HG03196 (cell line): Measurements from ENCODE around the gene LIPC.

Experiments used
- ATAC-seq: cut with Tn5 transposase; IDR thresholded peaks from one replicate; pipeline ENCODE4 v1.9.1; 2021; ENCODE audit not compliant: unreplicated experiment

LIPC gene

DNA sequence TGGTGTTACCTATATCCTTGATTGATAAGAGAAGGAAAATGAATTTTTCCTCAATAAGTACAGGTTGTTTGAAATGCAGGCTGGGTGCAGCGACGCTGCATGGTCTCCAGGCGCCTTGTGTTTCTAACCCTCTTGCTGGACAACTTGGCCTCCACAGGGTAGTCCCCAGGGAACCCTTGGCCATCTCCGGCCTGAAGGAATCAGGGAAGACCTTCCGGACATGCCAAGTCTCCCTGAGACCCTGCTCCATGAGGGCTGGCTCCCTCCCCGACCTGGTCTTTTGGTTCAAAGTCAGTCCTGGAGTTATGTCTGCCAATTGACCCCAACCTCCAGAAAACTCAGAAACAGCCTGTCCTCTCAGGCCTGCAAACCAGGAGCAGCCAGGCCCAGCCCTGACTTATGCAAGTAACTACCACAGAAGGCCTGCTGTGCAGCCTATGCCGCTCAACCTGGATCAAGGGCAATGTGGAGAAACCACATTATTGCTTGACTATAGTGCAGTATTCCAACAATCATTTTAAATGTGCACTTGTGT lies 98.3 kb downstream of the LIPC start:
- no peak for ATAC-seq

DNA sequence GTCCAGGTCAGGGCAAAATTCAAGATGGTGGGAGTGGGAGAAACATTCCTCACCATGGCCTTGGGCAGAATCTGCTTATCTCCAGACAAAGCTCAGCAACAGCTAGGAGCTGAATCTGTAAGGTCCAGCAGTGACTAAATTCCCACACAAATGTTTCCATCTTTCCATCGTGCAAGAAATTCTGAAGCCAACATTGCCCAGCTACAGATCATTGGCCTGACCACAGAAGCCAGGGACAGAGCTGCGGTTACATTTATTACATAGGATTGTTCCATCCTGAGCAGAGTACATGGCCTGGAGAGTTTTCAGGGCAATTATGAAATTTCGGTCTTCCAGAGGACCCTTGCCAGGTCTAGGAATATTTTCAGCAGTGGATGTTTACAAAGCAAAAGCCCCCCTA lies 100.3 kb downstream of the LIPC start:
- ATAC-seq, result no peak

DNA sequence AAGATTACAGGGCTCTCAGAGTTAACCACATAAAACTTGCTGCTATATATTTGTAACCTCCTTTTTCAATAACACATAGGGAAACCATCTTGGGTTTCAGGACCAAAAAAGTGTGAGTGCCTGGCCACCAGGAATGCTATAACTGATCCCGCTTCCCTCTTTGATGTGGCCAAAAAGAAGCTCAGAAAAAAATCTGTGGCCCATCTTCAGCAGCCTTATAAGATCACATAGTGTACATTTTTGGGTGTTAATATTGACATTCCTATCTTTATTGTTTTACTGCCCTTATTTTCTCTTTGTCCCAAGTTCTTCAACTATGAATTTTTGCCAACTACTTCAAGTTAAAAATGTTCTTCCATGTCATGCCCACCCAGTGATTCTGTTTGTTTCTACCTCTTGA lies 102.8 kb downstream of the LIPC start:
- ATAC-seq, result no peak

DNA sequence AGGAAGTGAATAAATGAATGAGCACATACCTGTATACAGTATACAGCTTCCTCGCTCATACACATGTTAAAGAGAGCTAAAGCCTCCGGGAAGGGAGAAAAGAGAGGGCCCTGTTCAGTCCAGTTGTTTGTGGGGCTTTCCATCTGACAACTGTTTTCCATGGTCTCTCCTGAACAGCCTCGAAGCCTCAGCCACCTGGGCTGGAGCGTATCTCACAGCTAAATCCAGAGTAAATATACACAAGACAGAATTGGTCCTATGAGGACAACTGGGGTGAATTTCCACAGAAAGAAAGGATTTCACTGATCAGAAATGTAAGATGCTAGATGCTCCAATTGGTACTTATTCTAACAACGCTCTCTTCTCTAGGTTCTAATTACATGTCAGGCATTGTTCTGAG lies 103.5 kb downstream of the LIPC start:
- no peak for ATAC-seq

DNA sequence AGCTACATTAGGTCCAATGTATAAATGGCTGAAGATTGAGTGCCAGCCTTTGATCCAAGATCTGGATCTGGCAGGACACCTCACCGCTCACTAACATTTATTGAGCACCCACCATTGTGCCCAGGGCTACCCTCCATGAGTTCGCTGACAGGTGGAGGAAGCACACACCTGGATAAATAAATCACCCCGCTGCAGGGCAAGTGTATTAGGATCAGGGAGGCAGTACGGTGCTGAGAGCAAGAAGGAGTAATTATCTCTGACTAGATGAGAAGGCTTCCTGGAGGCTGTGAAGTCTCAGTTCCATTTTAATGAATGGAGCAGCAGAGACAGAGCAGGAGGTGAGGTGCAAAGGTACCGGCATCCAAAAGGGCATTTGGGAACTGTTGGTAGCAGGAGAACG lies 104.1 kb downstream of the LIPC start:
- ATAC-seq, result no peak

DNA sequence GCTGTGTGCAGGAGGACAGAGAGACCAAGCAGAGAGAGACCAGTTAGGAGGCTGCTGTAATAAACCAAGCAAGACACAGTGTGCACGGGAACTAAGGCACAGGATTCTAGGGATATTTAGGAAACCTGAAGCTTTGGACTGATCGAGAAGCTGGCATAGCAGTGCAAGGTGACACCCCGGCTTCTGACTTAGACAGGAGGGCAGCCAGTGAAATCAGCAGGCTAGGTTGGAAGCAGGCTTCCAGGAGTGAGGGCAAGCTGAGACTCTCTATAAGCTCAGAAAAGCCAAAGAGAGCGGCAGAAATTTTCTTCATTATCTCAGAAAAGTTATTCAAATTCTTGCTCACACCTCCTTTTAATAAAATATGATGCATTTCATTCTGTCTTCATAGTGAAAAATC lies 104.6 kb downstream of the LIPC start:
- ATAC-seq, result no peak

DNA sequence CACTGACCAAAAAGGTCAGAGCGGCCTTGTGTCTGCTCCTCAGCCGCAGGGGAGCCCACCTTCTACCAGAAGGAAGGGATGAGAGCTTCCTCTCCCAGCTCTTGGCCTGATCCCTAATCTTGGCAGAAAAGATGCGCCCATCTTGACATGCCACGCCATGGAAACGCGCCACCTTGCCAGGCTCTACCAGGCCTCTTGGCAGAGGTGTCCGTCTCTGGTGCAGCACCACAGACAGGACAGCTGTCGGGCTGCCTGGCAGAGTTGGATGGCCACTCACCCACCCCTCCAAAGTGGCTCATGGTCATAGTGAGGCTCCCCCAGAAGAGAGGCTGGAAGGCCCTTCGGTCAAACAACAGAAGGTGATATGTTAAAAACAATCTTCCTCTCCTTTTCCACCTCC lies 105.2 kb downstream of the LIPC start:
- ATAC-seq, result no peak

DNA sequence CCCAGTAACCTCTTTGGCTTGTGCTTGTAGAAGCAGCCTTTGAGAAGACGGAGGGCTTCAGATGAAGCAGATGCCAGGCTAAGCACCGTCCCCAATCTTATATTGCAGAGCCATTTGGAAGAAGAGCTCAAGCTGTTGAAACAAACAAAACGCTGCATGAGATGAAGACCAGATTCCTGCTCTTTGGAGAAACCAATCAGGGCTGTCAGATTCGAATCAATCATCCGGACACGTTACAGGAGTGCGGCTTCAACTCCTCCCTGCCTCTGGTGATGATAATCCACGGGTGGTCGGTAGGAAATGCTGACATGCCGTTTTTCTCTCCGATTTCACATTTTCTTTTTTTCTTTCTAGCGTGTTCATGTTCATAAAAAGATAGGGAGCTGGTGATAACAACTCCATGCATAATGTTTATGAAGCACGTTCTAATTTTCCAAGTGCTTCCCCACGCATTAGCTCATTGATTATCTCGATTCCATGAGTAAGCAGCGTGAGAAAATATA lies 106.5 kb downstream of the LIPC start:
- no peak for ATAC-seq

DNA sequence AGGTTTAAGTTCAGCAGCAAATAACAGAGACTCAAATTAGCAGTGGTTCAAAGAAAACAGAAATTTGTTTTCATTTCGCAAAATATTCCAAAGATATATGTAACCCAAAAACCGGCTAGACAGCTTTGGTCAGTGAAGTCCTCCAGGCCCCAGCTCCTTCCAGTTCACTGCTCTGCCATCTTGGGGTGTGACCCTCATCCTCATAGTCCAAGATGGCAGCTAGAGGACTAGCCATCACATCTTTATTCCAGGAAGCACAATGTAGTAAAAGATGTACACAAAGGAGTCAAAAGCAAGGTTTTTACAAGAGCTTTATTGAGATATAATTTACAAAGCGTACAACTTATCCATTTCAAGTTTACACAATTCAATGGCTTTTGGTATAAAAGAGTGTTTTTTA lies 107.1 kb downstream of the LIPC start:
- ATAC-seq, result no peak

DNA sequence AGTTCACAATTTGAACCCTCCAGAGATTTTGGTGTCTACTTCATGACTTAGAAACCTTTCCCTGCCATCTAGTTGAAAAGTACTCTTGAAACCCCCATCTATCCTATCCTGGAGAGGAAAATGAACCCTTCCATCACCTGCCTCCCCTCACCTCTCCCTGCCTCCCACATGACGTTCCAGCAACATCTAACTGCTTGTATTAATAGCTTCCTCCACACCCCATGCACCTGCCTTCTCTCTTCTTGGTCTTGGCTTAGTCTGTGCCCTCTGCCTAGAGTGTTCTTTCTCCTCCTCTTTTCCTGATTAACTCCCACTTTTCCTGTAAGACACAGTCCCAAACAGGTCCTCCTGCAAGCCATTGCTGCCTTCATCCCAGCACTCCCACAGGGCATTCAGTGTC lies 107.8 kb downstream of the LIPC start:
- no peak for ATAC-seq

DNA sequence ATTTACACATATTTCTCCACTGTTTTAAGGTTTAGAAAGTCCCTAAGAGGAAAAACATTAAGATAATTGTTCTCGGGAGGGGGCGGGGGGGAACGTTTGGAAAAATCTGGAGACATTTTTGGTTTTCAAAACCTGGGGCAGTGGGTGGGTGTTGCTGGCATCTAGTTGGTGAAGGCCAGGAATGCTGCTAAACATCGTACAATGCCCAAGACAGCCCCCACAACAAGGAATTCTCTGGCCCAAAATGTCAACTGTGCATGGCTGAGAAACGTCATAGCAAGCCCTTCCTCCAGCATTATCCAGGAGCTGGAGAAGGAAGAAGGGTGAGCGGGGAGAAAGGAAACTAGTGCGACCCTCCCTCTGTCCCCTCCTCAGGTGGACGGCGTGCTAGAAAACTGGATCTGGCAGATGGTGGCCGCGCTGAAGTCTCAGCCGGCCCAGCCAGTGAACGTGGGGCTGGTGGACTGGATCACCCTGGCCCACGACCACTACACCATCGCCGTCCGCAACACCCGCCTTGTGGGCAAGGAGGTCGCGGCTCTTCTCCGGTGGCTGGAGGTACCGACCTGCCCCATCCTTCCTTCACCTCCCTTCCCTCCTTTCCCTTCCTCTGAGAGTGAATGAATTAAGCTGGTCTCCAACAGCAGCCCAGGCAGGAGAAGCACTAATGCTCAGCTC lies 109.8 kb downstream of the LIPC start:
- no peak for ATAC-seq

DNA sequence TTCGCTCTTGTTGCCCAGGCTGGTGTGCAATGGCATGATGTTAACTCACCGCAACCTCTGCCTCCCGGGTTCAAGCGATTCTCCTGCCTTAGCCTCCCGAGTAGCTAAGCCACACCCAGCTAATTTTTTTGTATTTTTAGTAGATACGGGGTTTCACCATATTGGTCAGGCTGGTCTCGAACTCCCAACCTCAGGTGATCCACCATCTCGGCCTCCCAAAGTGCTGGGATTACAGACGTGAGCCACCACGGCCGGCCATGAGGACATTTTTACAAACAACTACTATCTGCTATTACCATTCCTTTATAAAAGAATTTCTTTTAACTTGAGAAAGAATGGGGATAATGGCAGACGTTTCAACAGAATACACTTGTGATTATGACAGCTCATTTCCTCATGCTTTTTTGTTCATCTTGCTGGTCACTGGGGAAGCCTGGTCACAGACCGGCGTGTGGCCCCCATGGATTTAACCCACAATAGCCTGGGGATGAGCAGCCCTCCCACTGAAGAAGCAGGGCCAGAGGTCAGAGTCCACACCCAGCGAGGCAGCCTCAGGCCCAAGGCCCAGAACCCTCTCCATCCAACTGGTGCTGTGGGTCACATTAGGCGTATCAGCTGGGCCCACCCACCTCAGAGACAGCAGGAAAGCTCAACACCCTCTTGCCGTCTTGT lies 112.0 kb downstream of the LIPC start:
- ATAC-seq, result no peak

DNA sequence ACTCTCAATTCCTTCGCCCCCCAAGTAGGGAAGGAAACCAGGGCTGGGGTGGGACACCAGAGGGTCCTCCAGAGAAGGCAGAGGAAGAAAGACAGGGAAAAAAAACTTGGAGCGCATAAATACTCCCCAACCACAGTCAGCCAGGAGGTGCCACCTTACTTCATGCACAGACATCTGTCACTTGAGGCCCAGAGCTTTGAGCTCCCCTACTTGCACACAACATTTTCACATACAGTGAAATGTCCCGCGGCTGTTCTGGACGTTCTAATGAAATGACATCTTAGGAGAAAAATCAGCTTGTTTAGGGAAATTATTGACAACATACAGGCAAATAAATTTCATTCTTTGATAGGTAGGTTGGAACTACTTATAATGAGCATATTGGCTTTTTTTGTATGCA lies 113.0 kb downstream of the LIPC start:
- no peak for ATAC-seq

DNA sequence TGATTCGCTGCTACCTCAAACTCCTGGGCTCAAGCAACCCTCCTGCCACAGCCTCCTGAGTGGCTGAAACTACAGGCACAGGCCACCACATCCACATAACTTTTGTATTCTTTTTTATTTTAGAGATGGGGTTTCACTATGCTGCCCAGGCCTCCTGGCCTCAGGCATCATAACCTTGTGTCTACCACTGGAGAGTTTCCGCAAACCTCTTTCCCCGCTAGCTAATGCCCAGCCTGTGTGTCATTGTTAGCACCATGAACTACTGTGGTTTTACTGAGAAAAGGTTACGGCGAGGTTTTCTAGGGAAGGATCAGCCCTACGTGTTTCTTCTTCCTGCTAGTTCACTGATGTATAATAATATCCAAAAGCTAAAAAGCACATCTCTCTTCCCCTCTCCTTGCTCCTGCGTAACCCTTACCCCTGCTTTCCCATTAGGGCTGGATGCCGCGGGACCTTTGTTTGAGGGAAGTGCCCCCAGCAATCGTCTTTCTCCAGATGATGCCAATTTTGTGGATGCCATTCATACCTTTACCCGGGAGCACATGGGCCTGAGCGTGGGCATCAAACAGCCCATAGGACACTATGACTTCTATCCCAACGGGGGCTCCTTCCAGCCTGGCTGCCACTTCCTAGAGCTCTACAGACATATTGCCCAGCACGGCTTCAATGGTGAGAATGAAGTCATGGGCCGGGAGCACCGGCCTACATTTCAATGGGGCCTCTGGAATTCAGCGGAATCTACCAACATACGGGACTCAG lies 113.7 kb downstream of the LIPC start:
- no peak for ATAC-seq

DNA sequence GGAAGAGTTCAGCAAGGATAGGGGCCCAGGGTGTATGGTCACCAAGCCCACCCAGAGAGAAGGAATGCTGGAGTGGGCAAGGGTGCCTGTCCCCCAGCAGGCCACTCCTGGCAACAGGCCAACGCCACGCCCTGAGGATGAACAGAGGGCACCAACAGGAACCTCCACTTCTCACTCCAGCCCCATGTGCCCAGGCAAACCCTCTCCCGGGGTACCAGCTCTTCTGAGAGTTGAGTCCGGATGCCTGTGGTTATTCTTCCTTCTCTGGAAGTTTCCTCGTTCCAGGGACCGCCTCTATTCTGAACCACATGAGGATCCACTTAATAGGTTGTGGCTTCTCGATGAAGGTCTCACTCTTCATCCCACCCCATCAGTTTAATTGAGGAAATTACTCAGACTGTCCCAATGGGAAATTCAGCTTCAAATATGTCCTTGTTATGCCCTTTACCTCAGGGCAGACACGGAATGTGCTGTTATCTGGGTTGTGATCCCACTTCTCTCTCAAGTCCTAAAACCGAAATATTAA lies 114.3 kb downstream of the LIPC start:
- no peak for ATAC-seq

DNA sequence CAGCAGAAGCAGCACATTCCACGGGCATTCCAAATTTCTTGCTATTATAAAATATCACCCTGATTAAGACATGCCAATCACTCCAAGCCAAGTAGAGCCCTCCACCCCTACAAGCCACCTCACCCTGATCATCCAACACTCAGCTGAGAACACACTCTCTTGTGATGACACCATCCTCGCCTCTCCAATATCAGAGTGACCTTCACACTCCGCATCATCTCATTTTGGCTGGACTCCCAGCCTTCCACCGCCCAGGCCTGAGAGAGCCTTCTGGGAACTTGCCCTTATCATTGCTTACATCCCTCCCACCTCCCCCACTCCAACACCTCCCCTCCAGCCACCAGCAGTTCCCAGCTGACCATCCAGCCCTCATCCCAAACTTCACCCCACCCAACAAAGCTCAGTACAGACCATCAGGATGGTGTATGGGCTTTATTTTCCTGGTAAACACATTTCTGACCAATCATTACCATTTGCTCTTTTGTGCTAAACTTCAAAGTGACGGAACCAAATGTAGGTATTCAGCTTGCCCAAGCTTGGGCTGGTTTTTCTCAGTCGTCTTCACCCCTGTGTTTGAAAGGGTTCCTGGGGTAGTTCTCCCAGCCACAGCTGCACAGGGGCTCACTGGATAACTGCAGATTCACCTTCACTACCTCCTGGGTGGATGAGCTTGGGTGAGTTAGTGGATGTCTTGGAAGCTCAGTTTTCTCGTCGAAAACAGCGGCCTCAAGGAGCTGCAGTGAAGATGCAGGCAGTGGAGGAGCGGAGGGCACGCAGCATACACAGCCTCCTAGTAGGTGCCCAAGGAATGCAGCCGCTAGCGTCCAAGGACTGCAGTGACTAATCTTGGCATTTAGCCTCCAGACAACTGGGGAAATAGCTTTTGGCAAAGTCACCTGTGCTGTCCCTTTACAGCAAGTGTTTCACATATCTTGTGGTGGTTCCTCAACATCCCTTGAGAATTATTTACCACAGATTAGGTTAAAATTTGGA lies 115.1 kb downstream of the LIPC start:
- ATAC-seq, result no peak

DNA sequence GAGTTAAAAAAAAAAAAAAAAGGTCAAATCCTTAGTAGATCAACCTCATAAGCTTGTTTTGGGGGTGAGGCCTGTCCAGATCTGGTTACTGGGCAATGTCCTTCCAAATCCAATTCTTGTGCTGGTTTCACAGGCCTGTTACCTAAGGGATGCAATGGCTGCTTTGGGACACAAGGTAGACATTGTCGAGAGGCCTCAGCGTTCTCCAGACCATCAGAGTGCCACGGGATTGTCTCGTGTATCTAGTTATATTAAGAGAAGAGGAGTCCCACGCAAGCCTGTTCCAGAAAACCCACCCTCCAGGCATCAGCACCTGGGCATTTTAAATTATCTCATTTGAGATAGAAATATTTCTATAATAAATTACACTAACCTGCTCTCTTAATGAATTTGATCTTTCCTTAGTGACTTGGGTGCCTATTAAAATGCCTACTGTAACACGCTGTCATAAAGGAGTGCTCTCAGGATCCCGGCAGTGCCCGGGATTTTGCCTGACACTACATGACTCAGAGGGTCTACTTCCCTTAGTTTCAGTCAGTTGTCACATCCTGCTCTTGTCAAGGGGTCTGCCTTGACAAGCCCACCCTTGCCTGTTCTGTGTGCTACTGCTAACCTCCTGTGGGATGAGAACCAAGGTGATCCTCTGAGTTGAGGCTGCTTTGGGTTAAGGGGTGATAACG lies 116.0 kb downstream of the LIPC start:
- no peak for ATAC-seq

DNA sequence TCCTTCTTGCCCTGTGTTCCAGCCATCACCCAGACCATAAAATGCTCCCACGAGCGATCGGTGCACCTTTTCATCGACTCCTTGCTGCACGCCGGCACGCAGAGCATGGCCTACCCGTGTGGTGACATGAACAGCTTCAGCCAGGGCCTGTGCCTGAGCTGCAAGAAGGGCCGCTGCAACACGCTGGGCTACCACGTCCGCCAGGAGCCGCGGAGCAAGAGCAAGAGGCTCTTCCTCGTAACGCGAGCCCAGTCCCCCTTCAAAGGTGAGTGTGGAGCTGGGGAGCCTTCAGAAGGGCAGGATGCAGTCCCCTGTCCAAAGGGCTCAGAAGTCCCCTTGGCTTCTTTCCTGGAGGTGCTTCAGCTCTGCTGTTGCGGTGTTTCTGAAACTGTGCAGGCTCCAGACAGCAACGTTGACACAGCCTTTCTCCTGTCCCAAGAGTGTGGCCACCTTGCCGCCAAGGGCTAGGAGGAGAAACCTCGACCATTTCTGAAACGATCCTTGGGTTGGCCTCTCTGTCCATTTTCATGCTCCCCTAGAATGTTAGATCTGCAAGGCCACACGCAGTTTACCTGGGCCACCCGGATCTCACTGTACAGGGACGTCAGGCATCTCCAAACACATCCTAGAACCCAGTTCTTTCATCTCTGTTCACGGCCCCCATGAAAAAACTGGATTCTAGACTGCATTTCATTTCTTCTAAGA lies 116.7 kb downstream of the LIPC start:
- no peak for ATAC-seq
